Adrenal gland (tissue), 12 donors: ENCODE results near the gene HIP1. TPM values are rescaled to one million over a fixed set of nuclear protein-coding genes. Genes with fewer than 3 reads are reported as not detected.
"Not testable (repeated sequence)": the region's sequence is repeated elsewhere in the genome, so short reads cannot be mapped to it uniquely, and the experiment has no call there.

ENCODE experiments used
- DNase-seq, 7 donors: peaks; one replicate each; pipeline ENCODE4 v3.0.0-alpha.2; 2019 to 2020
- H3K27ac ChIP-seq, 5 donors: fragments of 200-600 bp; sonication (generic) in 4 of 5; 1 replicate in 3 of 5; 2 replicates in 2 of 5; pipeline versions ENCODE4 v1.5.1 to v1.8.0; 2016 to 2020; ENCODE audit warnings: mild to moderate bottlenecking in 1 of 5
- H3K27me3 ChIP-seq: fragments of 200-600 bp; 2 replicates; pipeline ENCODE4 v1.8.0; 2021
- H3K36me3 ChIP-seq, 2 donors: fragments of 200-600 bp; replicated peaks in 1 of 2; 1 replicate in 1 of 2; 2 replicates in 1 of 2; pipeline versions ENCODE4 v1.5.1 to v1.8.0; 2018 to 2022
- H3K4me1 ChIP-seq, 2 donors: fragments of 200-600 bp; replicated peaks in 1 of 2; 1 replicate in 1 of 2; 2 replicates in 1 of 2; pipeline versions ENCODE4 v1.5.1 to v1.8.0; 2018 to 2021
- H3K4me3 ChIP-seq, 4 donors: fragments of 200-600 bp; sonication (generic) in 3 of 4; one replicate each; pipeline ENCODE4 v1.5.1; 2016 to 2018
- H3K9me3 ChIP-seq, 3 donors: fragments of 200-600 bp; sonication (generic) in 1 of 3; replicated peaks in 1 of 3; 1 replicate in 2 of 3; 2 replicates in 1 of 3; pipeline versions ENCODE4 v1.5.1 to v1.8.0; 2016 to 2021
- CTCF ChIP-seq, 6 experiments: fragments of 450-650 bp in 4 of 6; fragments of 200-600 bp in 2 of 6; sonication (generic) in 1 of 6; IDR thresholded peaks; 1 replicate in 5 of 6; 2 replicates in 1 of 6; pipeline versions ENCODE4 v1.5.1 to v1.8.0; 2016 to 2021; ENCODE audit warnings: antibody characterized with exemption in 6 of 6, mild to moderate bottlenecking in 2 of 6, moderate library complexity in 1 of 6
- POLR2A ChIP-seq, 2 donors: fragments of 450-650 bp; IDR thresholded peaks; one replicate each; pipeline ENCODE4 v1.6.1; 2017; ENCODE audit warnings: antibody characterized with exemption in 2 of 2, mild to moderate bottlenecking in 2 of 2, moderate library complexity in 1 of 2
- WGBS, 4 donors: extraction: QIAGEN DNeasy Blood & Tissue Kit in 2 of 4; methylation state at CpG; one replicate each; pipeline versions ENCODE4 v1.1.5 to v1.1.7; 2013 to 2017; 5-methylcytosine and 5-hydroxymethylcytosine counted together
- intact Hi-C, 2 donors: fragments of 100-400 bp; cut with DNase I; formaldehyde crosslinking; loops; one replicate each; pipeline versions ENCODE4 v1.14.1 to v1.15.0; 2022 to 2023
- polyA plus RNA-seq, 3 donors: library from polyadenylated mRNA; stranded (reverse); fragments of 200-250 nt in 2 of 3; fragments of 350-450 nt in 1 of 3; fragmentation: Illumina TruSeq in 1 of 3; extraction: RNeasy Lipid Tissue Mini Kit (QIAGEN cat#74804) in 1 of 3; gene quantifications; one replicate each; pipeline ENCODE4 v1.2.3, GENCODE V29; 2013 to 2014
- total RNA-seq, 9 donors: library from RNA; depleted of rRNA in 4 of 9; stranded (reverse); fragments of >200 nt in 4 of 9; fragments of 120-200 nt in 1 of 9; fragmentation: NEBNext Ultra II Directional in 1 of 9; extraction: Animal tissue kit (Norgen Biotek cat#: 25700) in 1 of 9; gene quantifications; one replicate each; pipeline versions ENCODE4 v1.1.0 to v1.2.4, GENCODE V29; 2013 to 2023
- donor health status: healthy with polysubstance abuse.
- donor health status: Bipolar disorder and iron deficiency.
- donor health status: DM: yes; HTN: yes; CAD: no.
- donor health status: DM: no; HTN: no; CAD: no.
- donor health status: DM: no; HTN: no; CAD: no.
- donor health status: DM: yes; HTN: yes; CAD: no.

Gene HIP1
- total and polyA plus RNA-seq, 12 donors, result 5.9 to 48.9 (median 32.8) TPM

GRCh38 chr7:75616421-75617167 is 122.1 kb downstream of the HIP1 start:
- H3K27me3 ChIP-seq, result no peaks in the 10 kb centered on the region
- H3K36me3 ChIP-seq, result no peaks in the 10 kb centered on the region
- no peak overlapping the region for H3K27ac ChIP-seq
- WGBS, 4 donors, result 83 to 93% (median 89%) methylated on average over 9 of the region's 9 CpGs
- H3K4me1 ChIP-seq, result peaks cover 11 to 22% of the 10 kb centered on the region in 2 donors
- H3K9me3 ChIP-seq, result no peaks in the 10 kb centered on the region
- no peak for DNase-seq
- TF ChIP-seq CTCF (IDR thresholded peaks at IDR 0.05) (no peak), POLR2A (IDR thresholded peaks at IDR 0.05) (no peak)
- H3K4me3 ChIP-seq, result no peak overlapping the region
- intact Hi-C loops, result no loop called here

GRCh38 chr7:75614401-75614800 is 124.3 kb downstream of the HIP1 start:
- Histone ChIP-seq H3K27ac (no peak overlapping the region), H3K4me3 (no peak overlapping the region), H3K4me1 (peaks cover 14 to 29% of the 10 kb centered on the region in 2 donors), H3K9me3 (no peaks in the 10 kb centered on the region), H3K27me3 (no peaks in the 10 kb centered on the region), H3K36me3 (no peaks in the 10 kb centered on the region)
- TF ChIP-seq POLR2A (IDR thresholded peaks at IDR 0.05) (no peak), CTCF (IDR thresholded peaks at IDR 0.05) (no peak)
- DNase-seq, result no peak
- 74 to 85% (median 83%) methylated on average over 6 of the region's 6 CpGs for WGBS, 4 donors
- intact Hi-C loops, result no loop called here

- peaks cover 14 to 26% of the 10 kb centered on the region in 2 donors for H3K4me1 ChIP-seq
- H3K27ac ChIP-seq, result no peak overlapping the region
- no peak for DNase-seq
- H3K4me3 ChIP-seq, result no peak overlapping the region
- no peaks in the 10 kb centered on the region for H3K9me3 ChIP-seq
- no peaks in the 10 kb centered on the region for H3K36me3 ChIP-seq
- intact Hi-C loops, result no loop called here
- WGBS, 4 donors, result 84 to 96% (median 90%) methylated on average over 4 of the region's 4 CpGs
- TF ChIP-seq POLR2A (IDR thresholded peaks at IDR 0.05), result no peak
- TF ChIP-seq CTCF (IDR thresholded peaks at IDR 0.05), result no peak
- no peaks in the 10 kb centered on the region for H3K27me3 ChIP-seq
These were observed 125.4 kb downstream of the HIP1 start for GRCh38 chr7:75613351-75613750.

- intact Hi-C loops, result no loop called here
- WGBS, 4 donors, result 23 to 35% (median 28%) methylated on average over 8 to 16 of the region's 16 CpGs
- peaks cover 8 to 14% of the 10 kb centered on the region in 2 donors for H3K4me1 ChIP-seq
These were observed 127.1 kb downstream of the HIP1 start for GRCh38 chr7:75611557-75612178.

GRCh38 chr7:75609416-75609815 is 129.3 kb downstream of the HIP1 start:
- DNase-seq, H3K4me3 ChIP-seq, H3K27ac ChIP-seq, H3K36me3 ChIP-seq, H3K27me3 ChIP-seq, intact Hi-C loops, H3K9me3 ChIP-seq: not testable (repeated sequence)
- peaks cover 8 to 14% of the 10 kb centered on the region in 2 donors for H3K4me1 ChIP-seq
- WGBS, 4 donors, result 80 to 84% (median 82%) methylated on average over 11 of the region's 11 CpGs

More at GRCh38 chr7:75611557-75612178, 127.1 kb downstream of the HIP1 start:
- Histone ChIP-seq H3K4me3 (peak overlapping the region in 2 of 4 donors; percentile 7 to 29), H3K36me3 (no peaks in the 10 kb centered on the region), H3K9me3 (no peaks in the 10 kb centered on the region), H3K27me3 (no peaks in the 10 kb centered on the region), H3K27ac (peak overlapping the region; percentile 78 to 89 (median 86))
- DNase-seq, result peak; percentile 94 to 99 (median 98)
- TF ChIP-seq POLR2A (IDR thresholded peaks at IDR 0.05) (peak; percentile 6 to 82), CTCF (IDR thresholded peaks at IDR 0.05) (no peak)
